BJ (cell line): ENCODE data around the gene GPX4. TPM values are rescaled to one million over a fixed set of nuclear protein-coding genes. Genes with fewer than 3 reads are reported as not detected.

ENCODE experiments used
- CTCF ChIA-PET: fragments of 350-600 bp; formaldehyde crosslinking; extraction: SDS; loops from one replicate; lab custom pipeline; 2021; ENCODE audit warnings: antibody characterized with exemption, inconsistent platforms; lab: Yijun Ruan, JAX
- POLR2A ChIA-PET: fragments of 300-600 bp; sonication (Branson Sonifier 250); formaldehyde crosslinking; extraction: SDS; loops from one replicate; lab custom pipeline; 2021; ENCODE audit warnings: antibody characterized with exemption; lab: Charles Lee
- DNase-seq: peaks from one replicate; pipeline ENCODE4 v3.0.0-alpha.2; 2011; ENCODE audit warnings: low read depth
- H3K27me3 ChIP-seq: 2 replicates; pipeline ENCODE4 v1.6.0; 2011; ENCODE audit warnings: low read length; ENCODE audit not compliant: control insufficient read depth, insufficient read depth
- H3K36me3 ChIP-seq: 2 replicates; pipeline ENCODE4 v1.5.1; 2011; ENCODE audit warnings: low read length; ENCODE audit not compliant: control insufficient read depth, insufficient read depth
- H3K4me3 ChIP-seq: 2 replicates; pipeline ENCODE4 v1.5.1; 2011; ENCODE audit warnings: low read depth, mild to moderate bottlenecking, control low read depth, low read length
- CTCF ChIP-seq: IDR thresholded peaks from 2 replicates; pipeline ENCODE4 v1.5.1; 2011; ENCODE audit warnings: low read depth, mild to moderate bottlenecking, control low read depth, inconsistent platforms, low read length, moderate library complexity; ENCODE audit not compliant: insufficient read depth
- polyA plus RNA-seq: library from polyadenylated mRNA; depleted of rRNA; stranded (reverse); fragments of >200 nt; gene quantifications from 2 replicates; pipeline ENCODE4 v1.2.3, GENCODE V29; 2011

The GPX4 gene
- polyA plus RNA-seq, 1 experiment = 626 TPM

DNA sequence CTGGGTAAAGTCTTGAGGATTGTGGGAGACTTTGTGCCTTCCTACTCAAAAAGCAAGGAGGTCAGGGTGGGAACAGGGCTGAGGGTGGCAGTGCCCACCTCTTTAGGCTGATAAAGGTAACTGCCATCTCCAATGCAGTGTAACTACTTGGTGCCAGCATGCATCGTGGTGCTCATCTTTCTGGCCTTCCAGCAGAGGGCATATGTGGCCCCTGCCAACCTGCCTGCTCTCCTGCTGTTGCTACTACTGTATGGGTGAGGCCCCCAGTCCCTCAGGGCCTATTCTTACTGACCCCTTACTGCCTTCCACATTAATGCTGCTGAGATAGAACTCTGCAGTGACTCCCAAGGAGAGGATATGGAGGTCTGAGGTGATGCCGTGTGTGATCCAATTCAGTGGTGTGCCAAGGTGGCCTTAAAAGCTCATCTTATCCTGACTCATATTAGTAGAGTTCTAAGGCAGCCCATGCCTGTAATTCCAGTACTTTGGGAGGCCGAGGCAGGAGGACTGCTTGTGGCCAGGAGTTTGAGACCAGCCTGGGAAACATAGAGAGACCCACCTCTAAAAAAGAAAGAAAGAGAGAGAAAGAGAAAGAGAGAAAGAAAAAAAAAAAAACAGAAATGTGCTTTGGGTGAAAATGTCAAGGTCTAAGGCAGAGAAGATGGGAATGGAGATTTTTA lies 46.5 kb upstream of the GPX4 start:
- POLR2A ChIA-PET = no interaction called here

DNA sequence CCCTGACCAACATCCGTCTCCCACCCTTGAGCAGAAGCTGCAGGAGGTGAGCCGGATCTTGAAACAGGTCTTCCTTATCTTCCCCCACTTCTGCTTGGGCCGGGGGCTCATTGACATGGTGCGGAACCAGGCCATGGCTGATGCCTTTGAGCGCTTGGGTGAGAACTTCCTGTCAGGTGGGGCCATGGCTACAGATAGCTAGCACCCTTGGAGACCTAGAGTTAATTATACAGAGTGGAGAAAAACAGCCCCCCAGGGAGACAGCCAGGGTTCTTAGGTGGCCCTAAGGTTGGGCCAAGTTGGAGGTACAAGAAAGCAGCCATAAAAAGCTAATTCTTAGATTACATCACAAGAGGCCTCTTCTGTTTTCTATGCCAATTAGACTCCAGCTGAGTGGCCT lies 45.7 kb upstream of the GPX4 start:
- H3K4me3 ChIP-seq = no peak overlapping the region
- TF ChIP-seq CTCF = no peak
- CTCF ChIA-PET = no interaction called here
- POLR2A ChIA-PET = no interaction called here
- no peaks in the 10 kb centered on the region for H3K27me3 ChIP-seq
- H3K36me3 ChIP-seq = no peaks in the 10 kb centered on the region
- no peak for DNase-seq

More for the DNA sequence above, 46.5 kb upstream of the GPX4 start:
- no peak for TF ChIP-seq CTCF
- Histone ChIP-seq H3K27me3 (no peaks in the 10 kb centered on the region), H3K4me3 (no peak overlapping the region), H3K36me3 (no peaks in the 10 kb centered on the region)
- CTCF ChIA-PET = no interaction called here
- no peak for DNase-seq

DNA sequence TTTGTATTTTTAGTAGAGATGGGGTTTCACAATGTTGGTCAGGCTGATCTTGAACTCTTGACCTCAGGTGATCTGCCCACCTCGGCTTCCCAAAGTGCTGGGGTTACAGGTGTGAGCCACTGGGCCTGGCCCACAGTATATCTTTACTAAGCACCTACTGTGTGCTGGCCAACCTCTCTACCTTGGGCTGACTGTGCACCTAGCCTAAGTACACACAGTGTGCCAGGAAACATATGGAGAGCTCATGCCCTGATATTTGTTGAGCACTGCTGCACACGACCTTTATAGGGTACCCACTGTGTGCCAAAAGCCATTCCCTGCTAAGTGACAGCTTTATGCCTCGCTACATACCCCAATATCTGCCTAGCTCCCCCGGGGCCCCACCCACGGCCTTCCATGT lies 43.1 kb upstream of the GPX4 start:
- H3K27me3 ChIP-seq = no peaks in the 10 kb centered on the region
- CTCF ChIA-PET = no interaction called here
- POLR2A ChIA-PET = no interaction called here
- H3K4me3 ChIP-seq = no peak overlapping the region
- no peaks in the 10 kb centered on the region for H3K36me3 ChIP-seq
- no peak for DNase-seq
- TF ChIP-seq CTCF = no peak

DNA sequence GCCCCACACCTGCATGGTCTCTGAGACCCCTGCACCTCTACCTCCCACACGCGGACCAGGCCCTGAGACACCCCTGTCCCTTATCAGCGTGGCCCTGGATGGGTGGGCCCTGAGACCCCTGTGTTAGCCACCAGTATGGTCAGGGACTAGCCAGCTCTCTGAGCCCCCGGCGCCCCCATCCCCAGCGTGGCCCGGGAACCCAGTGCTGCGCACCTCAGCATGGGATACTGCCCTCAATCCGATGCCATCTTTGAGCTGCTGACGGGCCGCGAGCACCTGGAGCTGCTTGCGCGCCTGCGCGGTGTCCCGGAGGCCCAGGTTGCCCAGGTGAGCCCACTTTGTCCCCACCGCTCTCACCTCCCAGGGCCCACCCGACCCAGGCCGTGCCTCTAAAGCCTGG lies 41.8 kb upstream of the GPX4 start:
- no peak for TF ChIP-seq CTCF

GRCh38 chr19:1062387-1063029 lies 41.3 kb upstream of the GPX4 start:
- ChIA-PET POLR2A (interaction anchor here (0.6 kb wide), 1 partner anchor 20 kb away, joined by 5 read pairs; no protein-coding TSS in a partner anchor), CTCF (no interaction called here)
- Histone ChIP-seq H3K27me3 (peaks cover 2% of the 10 kb centered on the region; the same call in 1 of the 2 replicates), H3K4me3 (no peak overlapping the region), H3K36me3 (no peaks in the 10 kb centered on the region)
- TF ChIP-seq CTCF = no peak
- no peak for DNase-seq

More for the DNA sequence above, 41.8 kb upstream of the GPX4 start:
- DNase-seq = no peak
- POLR2A ChIA-PET = interaction anchor here (0.6 kb wide), 1 partner anchor 21 kb away, joined by 5 read pairs; no protein-coding TSS in a partner anchor
- CTCF ChIA-PET = no interaction called here
- H3K27me3 ChIP-seq = peaks cover 1% of the 10 kb centered on the region; the same call in 1 of the 2 replicates
- no peak overlapping the region for H3K4me3 ChIP-seq
- H3K36me3 ChIP-seq = no peaks in the 10 kb centered on the region
